GM19240 (cell line): Measurements from ENCODE around the gene SMPX.
"Not testable (repeated sequence)": the region's sequence is repeated elsewhere in the genome, so short reads cannot be mapped to it uniquely, and the experiment has no call there.

Experiments
- DNase-seq: peaks from one replicate; pipeline ENCODE4 v3.0.0; 2011; ENCODE audit warnings: low spot score; ENCODE audit not compliant: insufficient read length

SMPX gene

DNA sequence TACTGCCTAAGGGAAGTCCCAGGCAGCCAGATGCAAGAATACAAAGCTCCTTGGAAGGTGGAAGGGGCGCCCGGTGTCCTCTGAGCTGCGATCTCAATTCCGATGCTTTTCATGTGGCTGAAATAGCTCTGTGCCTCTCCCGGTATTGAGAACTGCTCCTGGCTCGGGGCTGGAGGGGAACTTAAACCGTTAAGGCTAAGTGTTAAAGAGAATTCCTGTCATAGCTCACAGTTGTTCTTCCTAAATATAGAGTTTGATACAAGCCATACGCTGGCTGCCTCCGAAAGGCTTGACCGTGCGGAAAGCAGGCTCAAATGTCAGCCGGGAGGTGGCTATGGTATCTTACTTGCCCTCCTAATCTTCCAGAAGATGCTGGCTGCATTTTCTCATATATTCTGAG, at the start of gene SMPX:
TSS of gene SMPX (minus strand) at position 157 of the 400 bp plus-strand sequence. CDS start 3,826 bp downstream, outside the sequence.
- no peak for DNase-seq

DNA sequence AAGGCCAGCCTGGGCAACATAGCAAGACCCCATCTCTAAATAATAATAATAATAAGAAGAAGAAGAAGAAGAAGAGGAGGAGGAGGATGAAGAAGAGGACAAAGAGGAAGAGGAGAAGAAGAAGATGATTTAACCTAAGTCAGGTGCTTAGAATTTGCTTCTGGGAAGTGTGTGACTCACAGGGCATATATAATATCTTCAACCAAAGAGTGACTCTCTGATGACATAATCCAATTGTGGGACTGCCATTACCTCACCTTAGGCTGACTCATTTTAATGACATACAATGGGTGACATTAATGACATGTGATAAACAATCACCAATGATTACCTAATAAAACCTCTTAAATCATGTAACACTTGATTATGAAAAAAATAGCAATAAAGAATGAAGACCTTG, 48.8 kb upstream of the SMPX start:
- DNase-seq, result no peak

DNA sequence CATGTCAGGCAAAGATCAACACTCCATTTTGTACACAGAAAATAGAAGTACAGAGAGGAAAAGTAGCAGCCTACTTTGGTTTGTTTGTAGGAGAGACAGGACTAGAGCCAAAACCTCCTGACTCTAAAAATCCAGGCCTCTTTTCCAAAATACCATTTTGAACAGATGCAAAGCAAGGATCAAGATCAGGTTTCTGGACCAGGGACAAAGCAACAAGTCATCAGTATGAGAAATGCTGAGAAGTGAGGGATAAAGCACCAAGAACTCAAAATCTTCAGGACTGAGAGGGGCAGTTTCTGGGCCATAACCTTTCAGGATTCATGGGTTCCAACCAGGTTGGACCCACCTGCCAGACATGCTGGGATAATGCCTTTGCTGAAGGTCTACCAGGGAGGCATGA, 44.9 kb upstream of the SMPX start:
- no peak for DNase-seq

DNA sequence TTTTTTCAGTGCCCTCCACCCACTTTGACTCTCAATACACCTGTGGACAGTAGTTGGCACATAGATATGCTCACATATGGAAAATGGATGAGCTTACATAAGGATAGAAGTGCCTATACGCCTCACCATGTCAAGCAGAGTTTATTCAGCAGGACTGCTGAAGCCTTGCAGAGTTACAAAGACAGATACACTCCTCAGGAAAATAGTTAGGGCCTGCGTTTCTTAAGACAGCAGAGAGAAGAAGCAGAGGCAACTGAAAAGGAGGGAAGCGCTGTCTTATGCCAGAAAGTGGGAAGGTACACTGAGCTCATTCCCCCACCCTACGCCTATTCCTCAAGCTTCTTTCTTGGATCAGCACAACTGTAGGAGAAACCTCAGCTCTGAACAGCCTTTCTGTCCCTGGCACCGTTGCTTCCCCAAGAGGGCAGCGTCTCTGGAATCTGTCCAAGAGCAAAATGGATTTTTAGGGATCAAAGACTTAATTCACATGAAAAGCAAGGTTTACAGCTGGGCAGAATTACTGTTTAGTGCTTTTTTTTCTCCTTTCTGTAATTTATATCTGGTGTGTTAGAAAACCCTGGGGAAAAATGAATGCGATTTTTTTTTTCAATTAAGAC, 44.2 kb upstream of the SMPX start:
- no peak for DNase-seq

DNA sequence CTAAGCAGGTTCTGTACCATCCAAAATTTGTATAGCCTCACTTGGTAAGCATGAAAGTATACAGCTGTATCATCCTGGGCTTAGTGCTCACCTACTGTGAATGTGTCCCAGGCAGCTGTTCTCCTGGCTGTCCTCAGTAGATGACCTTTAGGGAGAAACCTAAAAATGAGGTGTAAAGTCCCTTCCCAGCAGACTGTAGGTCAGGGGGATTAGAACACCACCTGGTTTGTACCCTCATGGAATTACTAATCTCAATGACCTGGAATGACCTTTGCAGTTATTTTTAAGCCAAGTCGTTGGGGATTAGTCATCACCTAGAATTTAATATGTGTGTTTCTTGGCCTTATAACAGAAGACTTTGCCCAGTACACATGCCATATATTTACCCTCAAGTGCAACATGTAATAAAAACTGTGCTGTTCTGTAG, 42.4 kb upstream of the SMPX start:
- DNase-seq, result no peak

DNA sequence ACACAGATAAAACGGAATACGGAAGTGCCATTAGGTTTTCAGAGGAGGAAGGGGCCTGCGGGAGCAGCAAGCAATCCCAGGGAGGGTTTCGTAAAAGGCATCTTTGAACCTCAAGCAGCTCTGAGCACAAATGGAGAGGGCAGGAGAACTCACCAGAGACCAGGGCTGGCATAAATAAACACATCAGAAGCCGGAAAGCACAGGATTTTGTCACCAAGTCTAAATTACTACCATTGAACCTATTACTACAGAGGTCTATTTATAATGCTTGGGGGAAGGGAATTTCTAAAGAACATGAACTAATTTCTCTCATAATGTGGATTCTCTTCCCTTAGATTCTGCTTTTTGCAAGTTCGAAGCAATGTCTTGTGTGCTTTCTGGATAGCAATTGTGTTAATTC, 41.9 kb upstream of the SMPX start:
- no peak for DNase-seq

DNA sequence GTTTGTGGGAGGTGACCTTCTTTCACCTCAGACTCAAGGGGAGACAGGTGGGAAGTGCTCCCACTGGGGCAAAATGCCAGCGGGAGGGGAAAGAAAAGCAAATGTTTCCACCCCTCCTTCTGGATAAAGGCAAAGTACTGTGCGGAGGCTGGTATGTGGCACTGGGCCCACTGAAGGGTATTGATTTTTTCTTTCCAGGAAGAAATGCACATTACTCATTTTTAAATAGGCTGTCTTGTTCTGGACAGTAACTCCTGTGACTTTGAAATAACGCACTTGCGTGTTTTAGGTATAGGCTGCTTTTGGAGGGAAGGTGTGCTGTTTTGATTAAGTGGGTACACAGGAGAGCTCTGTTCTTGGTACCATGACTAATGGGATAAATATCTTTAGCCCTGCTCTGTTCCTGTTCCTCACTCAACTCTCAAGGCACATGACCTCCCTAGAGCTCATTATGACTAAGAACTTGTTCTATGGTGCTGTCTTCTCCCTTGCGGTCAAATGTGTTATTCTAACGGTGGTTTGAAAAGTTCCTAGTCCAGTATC, 40.8 kb upstream of the SMPX start:
- DNase-seq, result no peak

DNA sequence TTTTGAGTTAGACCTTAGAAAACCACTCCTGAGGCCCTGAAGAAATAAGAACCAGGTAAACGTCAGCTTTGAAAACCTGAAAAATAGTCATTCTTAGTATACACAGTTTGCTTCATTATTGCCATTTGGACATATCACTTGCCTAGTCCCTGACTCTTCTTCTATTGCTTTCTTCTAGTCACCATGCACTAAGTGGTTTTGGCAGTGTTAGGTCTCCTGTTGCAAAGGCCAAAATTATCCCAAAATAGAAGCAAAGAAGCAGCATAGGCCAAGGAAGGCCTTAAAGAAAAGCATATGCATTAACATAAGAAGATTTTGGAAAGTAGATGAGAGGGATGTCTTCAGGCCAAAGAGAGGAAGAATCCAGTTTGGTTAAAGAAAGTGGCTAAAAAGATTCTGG, 24.1 kb upstream of the SMPX start:
- no peak for DNase-seq

DNA sequence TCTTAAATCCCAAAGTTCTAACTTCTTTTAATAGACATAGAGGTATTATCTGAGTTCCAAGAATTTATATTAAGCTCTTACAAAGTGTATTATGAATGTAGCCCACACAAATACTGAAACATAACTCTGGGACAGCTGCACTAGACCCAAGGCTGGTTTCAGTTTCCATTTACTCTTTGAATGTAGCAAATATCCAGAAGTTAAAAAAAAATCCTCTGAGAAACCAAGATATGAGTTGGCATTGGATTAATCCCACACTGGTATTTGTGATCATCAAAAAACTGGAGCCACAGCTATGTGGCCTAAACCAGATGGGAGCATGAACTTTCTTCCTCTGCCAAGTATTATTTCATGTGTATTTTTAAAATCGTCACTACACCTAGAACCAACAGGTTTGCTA, 23.6 kb upstream of the SMPX start:
- no peak for DNase-seq

DNA sequence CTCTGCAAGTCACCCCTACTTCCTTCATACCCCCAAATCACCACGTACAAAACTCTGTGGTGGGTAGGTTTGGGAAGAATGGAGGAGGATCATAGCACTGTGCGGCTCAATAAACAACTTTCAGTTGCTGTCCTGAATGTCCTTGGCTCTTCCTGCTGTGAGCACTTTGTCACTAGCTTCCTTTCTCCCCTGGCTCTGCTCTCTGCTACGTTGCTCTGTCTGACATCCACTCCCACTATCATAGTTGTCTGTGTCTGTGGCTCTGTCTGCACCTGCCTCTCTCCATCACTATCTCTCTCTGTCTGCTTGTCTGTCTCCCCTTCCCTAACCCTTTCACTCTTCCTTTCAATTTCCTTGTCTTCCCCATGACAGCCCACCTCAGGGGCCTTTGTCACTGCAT, 21.2 kb upstream of the SMPX start:
- DNase-seq, result no peak

DNA sequence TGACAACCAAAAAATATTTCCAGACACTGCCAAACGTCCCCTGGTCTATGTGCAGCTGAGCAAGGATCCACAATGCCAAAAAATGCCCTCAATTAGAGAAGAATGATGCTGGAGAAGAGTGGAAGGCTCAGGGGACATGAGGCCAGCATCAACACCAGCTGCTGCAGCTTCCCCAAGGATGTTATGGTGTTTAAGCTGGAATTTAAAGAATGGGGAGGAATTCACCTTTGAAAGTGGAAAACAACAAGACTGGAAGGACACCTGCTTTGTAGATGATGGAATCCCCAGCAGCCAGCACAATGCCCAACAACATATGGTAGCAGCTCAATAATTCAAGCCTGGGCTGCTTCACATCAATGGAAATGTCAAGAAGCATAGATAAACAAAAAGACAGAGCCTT, 20.3 kb upstream of the SMPX start:
- no peak for DNase-seq

DNA sequence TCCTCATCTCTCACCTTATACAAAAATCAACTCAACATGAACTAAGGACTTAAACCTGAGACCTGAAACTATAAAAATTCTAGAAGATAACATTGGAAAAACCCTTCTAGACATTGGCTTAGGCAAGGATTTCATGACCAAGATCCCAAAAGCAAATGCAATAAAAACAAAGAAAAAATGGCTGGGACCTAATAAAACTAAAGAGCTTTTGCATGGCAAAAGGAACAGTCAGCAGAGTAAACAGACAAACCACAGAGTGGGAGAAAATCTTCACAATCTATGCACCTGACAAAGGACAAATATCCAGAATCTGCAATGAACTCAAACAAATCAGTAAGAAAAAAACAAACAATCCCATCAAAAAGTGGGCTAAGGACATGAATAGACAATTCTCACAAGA, 17.2 kb upstream of the SMPX start:
- not testable (repeated sequence) for DNase-seq

DNA sequence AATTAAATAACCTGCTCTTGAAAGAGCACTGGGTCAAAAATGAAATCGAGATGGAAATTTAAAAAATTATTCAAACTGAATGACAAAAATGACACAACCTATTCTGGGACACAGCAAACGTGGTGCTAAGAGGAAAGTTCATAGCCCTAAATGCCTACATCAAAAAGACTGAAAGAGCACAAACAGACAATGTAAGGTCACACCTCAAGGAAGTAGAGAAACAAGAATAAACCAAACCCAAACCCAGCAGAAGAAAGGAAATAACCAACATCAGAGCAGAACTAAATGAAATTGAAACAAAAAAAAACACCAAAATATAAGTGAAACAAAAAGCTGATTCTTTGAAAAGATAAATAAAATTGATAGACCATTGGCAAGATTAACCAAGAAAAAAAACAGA, 15.1 kb upstream of the SMPX start:
- DNase-seq, result not testable (repeated sequence)

DNA sequence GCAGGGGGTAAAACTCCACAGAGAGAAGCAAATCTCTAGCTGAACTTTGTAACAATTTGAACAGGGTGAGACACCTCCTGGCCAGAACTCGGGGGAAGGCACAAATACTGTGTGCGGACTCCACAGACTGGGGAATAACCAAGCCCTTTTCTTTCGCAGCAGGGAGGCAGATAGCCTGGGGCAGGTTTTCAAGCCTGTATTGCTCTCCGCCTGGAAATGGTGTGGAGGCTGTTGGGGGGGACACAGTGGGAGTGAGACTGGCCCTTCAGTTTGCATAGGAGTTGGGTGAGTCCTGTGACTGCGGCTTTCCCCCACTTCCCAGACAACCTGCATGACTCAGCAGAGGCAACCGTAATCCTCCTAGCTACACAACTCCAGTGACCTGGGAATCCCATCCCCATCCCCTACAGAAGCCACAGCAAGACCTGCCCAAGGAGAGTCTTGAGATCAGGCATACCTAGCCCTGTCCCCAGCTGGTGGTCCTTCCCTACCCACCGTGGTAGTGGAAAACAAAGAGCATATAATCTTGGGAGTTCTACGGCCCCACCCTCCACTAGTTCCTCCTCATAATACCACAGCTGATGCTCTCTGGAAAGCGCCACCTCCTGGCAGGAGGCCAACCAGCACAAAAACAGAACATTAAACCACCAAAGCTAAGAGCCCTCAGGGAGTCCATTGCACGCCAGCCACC, 12.9 kb upstream of the SMPX start:
- no peak for DNase-seq

DNA sequence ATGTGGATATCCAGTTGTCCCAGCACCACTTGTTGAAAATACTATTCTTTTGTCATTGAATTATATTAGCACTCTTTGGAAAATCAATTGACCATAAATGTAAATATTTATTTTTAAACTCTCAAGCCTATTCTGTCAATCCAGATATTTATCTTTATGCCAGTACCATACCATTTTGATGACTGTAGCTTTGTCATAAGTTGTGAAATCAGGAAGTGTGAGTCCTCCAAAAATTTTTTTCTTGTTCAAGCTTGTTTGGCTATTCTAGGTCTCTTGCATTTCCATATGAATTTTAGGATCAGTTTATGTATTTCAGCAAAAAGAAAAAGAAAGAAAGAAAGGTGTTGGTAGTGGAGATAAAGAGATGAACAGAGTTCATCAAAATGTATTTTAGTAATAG, 8.2 kb upstream of the SMPX start:
- DNase-seq, result no peak

DNA sequence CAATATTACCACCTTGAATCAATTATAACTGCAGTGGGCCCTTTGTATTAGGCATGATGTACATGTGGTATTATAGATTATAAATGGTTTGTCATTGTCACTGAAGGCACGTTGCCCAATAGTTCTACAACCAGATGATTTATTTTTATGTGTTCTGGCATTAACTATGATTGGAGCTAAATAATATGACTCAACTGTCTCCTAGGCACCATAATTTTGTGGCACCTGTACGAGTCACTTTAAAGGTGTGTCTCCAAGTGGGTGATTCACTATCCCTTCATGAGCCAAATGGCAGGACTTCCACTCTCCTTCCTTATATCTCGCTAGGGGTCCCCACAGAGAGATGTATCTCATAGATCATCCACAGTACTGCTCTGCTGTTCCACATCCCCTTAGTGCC, 6.1 kb upstream of the SMPX start:
- no peak for DNase-seq

DNA sequence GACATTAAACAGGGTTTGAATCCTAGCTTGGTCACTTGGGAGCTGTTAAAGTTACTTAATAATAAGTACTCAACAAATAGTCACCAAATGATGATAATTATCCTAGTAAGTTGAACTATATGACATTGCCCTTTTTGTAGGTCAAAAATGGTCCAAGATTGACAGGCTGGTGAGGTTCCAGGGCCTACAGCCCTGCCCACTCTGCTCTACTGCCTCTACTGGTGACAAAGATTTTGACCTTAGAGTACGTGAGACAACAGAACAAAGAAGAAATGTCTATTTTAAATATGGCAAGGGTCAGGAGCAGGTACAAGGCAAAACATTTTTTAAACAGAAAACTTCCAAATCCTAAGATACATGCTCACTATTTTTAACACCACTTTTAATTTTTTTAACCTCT, 572 bp upstream of the SMPX start:
- DNase-seq, result no peak

DNA sequence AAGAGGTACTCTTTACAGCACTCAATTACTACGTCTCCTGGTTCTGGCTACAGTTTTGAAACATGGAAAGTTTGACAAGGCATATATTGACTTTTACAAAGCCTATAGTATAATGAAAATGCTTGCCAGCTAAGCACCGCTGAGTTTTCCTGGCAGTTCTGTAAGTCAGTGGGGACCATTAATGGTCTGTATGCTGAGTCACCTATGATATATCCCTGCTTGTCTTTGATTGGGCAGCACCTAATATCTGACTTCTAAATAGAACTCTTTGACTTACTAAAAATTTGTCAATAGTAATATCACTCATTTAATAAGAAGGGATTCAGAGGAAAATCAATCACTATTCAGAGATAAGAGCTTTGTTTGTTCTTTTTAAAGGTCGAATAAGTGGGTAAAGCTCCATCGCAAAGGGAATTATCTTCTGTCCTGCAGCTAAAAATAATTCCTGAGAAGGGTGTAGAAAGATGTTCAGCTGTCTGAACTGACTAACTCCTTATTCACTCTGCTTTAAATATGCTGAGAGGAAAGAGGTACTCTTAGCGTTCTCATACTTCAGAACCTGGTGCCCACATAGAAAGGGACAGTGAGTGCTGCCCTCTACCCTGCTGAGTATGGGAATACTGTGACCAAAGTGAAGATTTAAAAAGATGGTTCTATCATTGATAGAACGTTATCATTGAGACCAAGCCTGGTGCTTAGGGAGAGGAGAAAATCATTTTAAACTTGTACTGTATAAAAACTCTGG, 959 bp downstream of the SMPX start:
- DNase-seq, result no peak

DNA sequence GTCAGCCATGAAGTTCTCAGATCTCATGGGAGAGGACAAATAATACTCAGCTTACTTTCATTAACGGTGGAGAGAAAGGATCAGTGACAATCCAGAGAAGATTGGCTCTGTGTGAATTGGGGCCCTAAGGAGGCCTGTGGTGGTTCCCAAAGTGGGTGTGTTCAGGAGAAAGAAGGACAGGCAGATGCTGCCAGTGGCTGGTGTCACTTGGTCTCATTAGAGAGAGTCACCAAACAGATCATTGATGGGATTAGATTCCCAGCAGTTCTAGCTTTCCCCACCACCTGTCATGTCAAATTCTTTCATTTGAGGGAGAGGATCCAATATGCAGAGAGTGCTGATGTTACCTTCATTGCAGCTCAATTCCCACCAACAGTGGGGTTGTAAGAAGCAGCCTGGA, 8.0 kb downstream of the SMPX start:
- no peak for DNase-seq

DNA sequence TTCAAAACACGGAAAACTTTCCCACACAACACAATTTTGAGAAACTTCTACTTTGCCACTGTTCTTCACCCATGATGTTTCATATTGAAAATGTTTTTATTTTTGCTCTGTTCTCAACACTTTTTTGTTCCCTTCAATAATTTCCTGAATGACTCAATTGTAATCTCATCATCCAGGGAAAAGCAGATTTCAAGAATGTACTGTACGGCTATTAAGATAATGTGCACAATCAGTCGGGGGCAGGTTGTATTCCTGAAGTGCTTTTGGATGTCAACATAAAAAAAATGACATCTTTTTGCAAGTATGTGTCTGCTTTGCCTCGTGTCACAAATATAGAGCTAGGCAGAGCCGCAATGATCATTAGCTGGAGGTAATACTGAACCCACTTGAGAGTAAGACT, 9.7 kb downstream of the SMPX start:
- no peak for DNase-seq

DNA sequence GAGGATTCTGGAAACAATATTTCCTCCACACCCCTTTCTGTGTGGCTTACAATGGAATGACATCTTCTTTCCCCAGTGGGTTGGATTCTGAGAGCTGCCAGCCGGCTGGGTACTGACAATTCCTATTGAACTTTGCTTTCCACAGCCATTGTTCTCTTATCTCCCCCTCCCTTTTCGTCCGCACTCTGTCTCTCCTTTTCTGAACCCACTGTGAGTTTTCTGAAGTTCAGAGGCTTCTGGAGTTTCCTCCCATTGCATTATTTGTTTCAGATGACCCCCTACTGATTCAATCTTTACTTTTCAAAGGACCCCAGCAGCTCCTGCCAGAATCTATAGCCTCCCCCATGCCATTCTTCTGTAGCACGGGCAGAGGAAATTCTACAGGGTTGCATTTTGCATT, 10.4 kb downstream of the SMPX start:
- no peak for DNase-seq

DNA sequence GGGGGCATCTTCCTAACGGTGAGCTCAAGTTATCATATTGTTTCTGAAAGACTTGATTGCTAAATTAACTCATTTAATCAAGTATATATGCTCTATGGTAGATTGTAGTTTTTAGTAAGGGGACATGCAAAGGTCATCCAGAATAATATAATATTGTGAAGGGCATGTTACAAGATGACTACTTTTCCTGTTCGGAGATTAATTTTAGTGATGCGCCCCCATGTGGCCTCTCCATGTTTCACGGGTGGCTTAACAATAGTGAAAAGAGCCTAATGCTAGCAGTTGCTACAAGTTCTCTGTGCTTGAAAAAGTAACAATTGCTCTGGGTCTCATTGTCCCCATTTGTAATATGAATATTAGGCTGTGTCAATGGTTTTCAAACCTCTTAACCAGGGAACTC, 12.2 kb downstream of the SMPX start:
- no peak for DNase-seq
